KMS-11 (cell line): ENCODE measurements around the gene ARL8B.

Experiments
- H2AFZ ChIP-seq: fragments of 200-600 bp; sonication (generic); 2 replicates; pipeline ENCODE4 v1.6.1; 2016; ENCODE audit warnings: antibody characterized with exemption, mixed run types, low read depth
- H3K27ac ChIP-seq: fragments of 200-600 bp; sonication (generic); 2 replicates; pipeline ENCODE4 v1.6.1; 2016; ENCODE audit warnings: mild to moderate bottlenecking, mixed run types
- H3K27me3 ChIP-seq: fragments of 200-600 bp; sonication (generic); 2 replicates; pipeline ENCODE4 v1.6.1; 2017; ENCODE audit warnings: mild to moderate bottlenecking, low read depth, mixed run types, moderate library complexity; ENCODE audit not compliant: insufficient read depth
- H3K36me3 ChIP-seq: fragments of 200-600 bp; sonication (generic); 2 replicates; pipeline ENCODE4 v1.6.1; 2017; ENCODE audit warnings: mild to moderate bottlenecking, mixed run types; ENCODE audit not compliant: insufficient read depth
- H3K4me1 ChIP-seq: fragments of 200-600 bp; sonication (generic); 2 replicates; pipeline ENCODE4 v1.6.1; 2016; ENCODE audit warnings: mild to moderate bottlenecking, low read depth, mixed run types; ENCODE audit not compliant: poor library complexity, severe bottlenecking
- H3K4me2 ChIP-seq: fragments of 200-600 bp; sonication (generic); 2 replicates; pipeline ENCODE4 v1.7.0; 2016; ENCODE audit warnings: mild to moderate bottlenecking, mixed run types
- H3K4me3 ChIP-seq: fragments of 200-600 bp; sonication (generic); IDR thresholded peaks from 2 replicates; pipeline ENCODE4 v1.6.1; 2017; ENCODE audit warnings: low read depth, low read length, mixed read lengths; ENCODE audit not compliant: insufficient read depth
- H3K79me2 ChIP-seq: fragments of 200-600 bp; sonication (generic); 2 replicates; pipeline ENCODE4 v1.6.1; 2016; ENCODE audit warnings: low read depth, mixed run types; ENCODE audit not compliant: insufficient read depth
- H3K9ac ChIP-seq: fragments of 200-600 bp; sonication (generic); 2 replicates; pipeline ENCODE4 v1.6.1; 2016; ENCODE audit warnings: mild to moderate bottlenecking, mixed run types
- H4K20me1 ChIP-seq: fragments of 200-600 bp; sonication (generic); 2 replicates; pipeline ENCODE4 v1.6.1; 2016; ENCODE audit warnings: mild to moderate bottlenecking, mixed run types; ENCODE audit not compliant: insufficient read depth
- TF ChIP-seq, protein P1 (sequence below): fragments of 200-600 bp; sonication (generic); conservative IDR thresholded peaks from 2 replicates; pipeline ENCODE4 v1.6.1; 2017; ENCODE audit warnings: low read depth, mild to moderate bottlenecking, antibody characterized with exemption, low read length, moderate library complexity, mixed read lengths

Gene ARL8B

DNA sequence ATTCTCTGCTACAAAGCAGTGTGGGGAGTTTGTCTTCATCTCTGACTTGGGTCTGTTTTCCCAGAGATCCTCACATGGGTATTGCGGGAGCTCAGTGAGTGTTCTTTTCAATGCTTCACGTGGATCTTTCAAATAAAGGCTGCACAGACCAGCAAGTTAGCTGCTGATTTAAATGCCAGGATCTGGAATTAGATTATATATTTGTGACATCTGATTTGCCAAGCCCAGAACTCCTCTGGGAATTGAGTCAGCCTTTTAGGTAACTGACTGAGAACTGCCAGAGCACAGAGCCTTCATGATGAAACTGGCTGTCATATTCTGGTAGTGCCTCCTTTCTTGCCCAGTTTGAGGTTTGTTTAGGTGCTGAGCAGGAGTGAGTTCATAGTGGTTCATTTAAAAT lies 80.1 kb downstream of the ARL8B start:
- no peak overlapping the region for H3K27ac ChIP-seq
- no peak overlapping the region for H3K9ac ChIP-seq
- H4K20me1 ChIP-seq: no peaks in the 10 kb centered on the region
- TF ChIP-seq, protein P1, sequence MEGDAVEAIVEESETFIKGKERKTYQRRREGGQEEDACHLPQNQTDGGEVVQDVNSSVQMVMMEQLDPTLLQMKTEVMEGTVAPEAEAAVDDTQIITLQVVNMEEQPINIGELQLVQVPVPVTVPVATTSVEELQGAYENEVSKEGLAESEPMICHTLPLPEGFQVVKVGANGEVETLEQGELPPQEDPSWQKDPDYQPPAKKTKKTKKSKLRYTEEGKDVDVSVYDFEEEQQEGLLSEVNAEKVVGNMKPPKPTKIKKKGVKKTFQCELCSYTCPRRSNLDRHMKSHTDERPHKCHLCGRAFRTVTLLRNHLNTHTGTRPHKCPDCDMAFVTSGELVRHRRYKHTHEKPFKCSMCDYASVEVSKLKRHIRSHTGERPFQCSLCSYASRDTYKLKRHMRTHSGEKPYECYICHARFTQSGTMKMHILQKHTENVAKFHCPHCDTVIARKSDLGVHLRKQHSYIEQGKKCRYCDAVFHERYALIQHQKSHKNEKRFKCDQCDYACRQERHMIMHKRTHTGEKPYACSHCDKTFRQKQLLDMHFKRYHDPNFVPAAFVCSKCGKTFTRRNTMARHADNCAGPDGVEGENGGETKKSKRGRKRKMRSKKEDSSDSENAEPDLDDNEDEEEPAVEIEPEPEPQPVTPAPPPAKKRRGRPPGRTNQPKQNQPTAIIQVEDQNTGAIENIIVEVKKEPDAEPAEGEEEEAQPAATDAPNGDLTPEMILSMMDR: no peak
- H3K4me2 ChIP-seq: no peak overlapping the region
- H3K4me1 ChIP-seq: peaks cover 34% of the 10 kb centered on the region
- no peaks in the 10 kb centered on the region for H3K36me3 ChIP-seq
- H2AFZ ChIP-seq: no peak overlapping the region
- no peaks in the 10 kb centered on the region; the same call in 1 of the 2 replicates for H3K79me2 ChIP-seq
- no peaks in the 10 kb centered on the region for H3K27me3 ChIP-seq
- H3K4me3 ChIP-seq: no peak overlapping the region

DNA sequence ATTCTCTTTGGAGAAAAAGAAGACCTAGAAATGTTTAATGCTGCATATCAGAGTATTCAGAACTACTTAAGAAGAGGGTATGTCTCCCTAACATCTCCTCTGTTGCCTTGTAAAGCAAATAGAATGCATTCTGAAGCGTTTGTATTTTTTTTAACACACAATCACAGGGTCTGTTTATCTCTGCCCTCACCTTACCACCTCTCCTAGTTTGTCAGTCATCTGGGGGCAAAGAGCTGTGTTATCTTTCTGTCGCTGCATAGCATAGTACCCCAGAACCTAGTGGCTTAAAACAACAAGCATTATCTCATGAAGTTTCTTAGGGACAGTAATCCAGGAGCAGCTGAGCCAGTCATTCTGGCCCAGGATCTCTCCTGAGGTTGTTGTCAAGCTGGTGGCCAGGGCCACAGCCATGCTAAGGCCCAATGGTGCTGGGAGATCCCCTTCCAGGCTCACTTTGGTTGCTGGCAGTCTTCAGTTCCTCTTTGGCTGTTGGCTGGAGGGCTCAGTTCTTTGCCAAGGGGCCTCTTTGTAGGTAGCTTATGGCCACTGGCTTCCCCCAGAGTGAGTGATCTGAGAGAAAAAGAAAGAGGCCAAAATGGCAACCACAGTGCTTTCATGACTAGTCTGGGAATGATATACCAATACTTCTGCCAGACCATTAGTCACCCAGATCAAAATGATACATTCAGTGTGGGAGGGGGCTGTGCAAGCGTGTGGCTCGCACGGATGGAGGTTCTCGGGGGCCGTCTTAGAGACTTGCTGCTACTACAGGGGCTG lies 83.3 kb downstream of the ARL8B start:
- Histone ChIP-seq H3K4me3 (no peak overlapping the region), H3K9ac (no peak overlapping the region), H4K20me1 (no peaks in the 10 kb centered on the region), H3K36me3 (no peaks in the 10 kb centered on the region), H3K79me2 (no peaks in the 10 kb centered on the region), H2AFZ (no peak overlapping the region), H3K27ac (no peak overlapping the region), H3K27me3 (no peaks in the 10 kb centered on the region), H3K4me1 (peaks cover 9% of the 10 kb centered on the region), H3K4me2 (no peak overlapping the region)
- TF ChIP-seq, protein P1: no peak

DNA sequence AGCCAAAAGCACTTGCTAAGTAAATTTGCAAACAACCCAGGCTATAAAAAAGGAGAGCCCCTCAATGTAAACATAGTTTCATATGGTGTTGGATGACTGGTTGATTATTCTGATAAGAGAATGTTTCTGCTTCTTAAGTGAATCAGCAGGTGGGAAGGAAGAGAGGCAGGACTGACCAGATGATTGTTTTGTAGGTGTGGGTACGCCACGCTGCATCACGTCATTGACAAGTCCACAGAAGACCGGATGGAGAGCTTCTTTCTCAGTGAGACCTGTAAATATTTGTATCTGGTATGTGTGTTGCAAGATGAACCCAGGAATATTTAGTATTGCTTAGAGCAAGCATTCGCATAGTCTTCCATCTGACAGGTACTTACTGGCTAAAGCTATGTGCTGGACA lies 88.8 kb downstream of the ARL8B start:
- Histone ChIP-seq H3K4me1 (no peaks in the 10 kb centered on the region), H4K20me1 (no peaks in the 10 kb centered on the region), H3K27ac (no peak overlapping the region), H3K27me3 (no peaks in the 10 kb centered on the region), H3K79me2 (no peaks in the 10 kb centered on the region), H3K4me3 (no peak overlapping the region), H3K36me3 (no peaks in the 10 kb centered on the region), H3K4me2 (no peak overlapping the region), H2AFZ (no peak overlapping the region), H3K9ac (no peak overlapping the region)
- TF ChIP-seq, protein P1: no peak

DNA sequence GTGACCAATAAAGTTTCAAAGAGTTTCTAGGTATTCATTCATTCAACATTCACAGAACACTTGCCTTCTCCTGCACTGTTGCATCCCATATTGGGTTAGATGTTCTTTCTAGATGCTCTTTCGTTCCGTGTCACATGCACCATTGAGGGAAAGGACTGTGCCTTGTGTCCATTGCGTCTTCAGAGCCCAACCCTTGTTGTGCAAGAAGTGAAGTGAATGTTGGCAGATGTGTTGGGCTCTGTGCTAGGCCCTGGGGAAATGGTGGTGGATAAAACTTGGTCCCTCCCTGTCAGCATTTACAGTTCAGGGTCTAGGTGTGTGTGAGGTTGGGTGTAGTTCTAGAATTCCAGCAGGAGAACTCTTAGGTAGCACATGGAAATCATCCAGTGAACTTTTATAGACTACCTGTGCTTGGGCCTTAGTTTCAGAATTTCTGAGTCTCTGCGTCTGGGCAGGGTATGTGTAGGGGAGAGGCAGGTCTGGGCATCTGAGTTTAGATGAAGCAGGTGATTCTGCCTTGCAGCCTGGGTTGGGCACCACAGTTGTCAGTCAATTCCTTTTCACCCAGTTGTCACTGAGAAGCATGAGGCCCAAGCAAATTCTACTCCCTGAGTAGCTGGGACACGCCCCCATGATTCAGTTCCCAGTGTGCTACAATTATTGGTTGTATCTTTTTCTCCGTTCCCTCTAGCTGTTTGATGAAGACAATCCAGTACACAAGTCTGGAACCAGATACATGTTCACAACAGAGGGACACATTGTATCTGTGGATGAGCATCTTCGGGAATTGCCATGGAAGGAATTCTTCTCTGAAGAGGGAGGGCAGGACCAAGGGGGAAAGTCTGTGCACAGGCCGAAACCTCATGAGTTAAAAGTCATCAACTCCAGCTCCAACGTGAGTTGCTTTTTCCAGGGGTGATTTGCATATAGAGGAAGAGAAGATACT lies 90.8 kb downstream of the ARL8B start:
- H3K79me2 ChIP-seq: no peaks in the 10 kb centered on the region
- H3K4me1 ChIP-seq: no peaks in the 10 kb centered on the region
- H3K36me3 ChIP-seq: no peaks in the 10 kb centered on the region
- no peak overlapping the region for H3K9ac ChIP-seq
- H2AFZ ChIP-seq: no peak overlapping the region
- no peak overlapping the region for H3K27ac ChIP-seq
- no peak overlapping the region for H3K4me2 ChIP-seq
- no peaks in the 10 kb centered on the region for H4K20me1 ChIP-seq
- no peaks in the 10 kb centered on the region for H3K27me3 ChIP-seq
- H3K4me3 ChIP-seq: no peak overlapping the region
- TF ChIP-seq, protein P1: no peak
